H9 (cell line): ENCODE measurements around the gene IAH1. TPM values are rescaled to one million over a fixed set of nuclear protein-coding genes. Genes with fewer than 3 reads are reported as not detected.

Experiments used
- DNase-seq: peaks from one replicate; pipeline ENCODE4 v3.0.0-alpha.2; 2017
- H2AFZ ChIP-seq: one replicate; pipeline ENCODE4 v1.6.1; 2013; ENCODE audit warnings: mild to moderate bottlenecking, low read length, control low read depth, moderate library complexity
- H2AK5ac ChIP-seq: 2 replicates; pipeline ENCODE4 v1.6.1; 2013; ENCODE audit warnings: low read length, control low read depth, mixed read lengths; ENCODE audit not compliant: insufficient read length
- H2BK120ac ChIP-seq: one replicate; pipeline ENCODE4 v1.6.1; 2013; ENCODE audit warnings: low read depth, mild to moderate bottlenecking, low read length, control low read depth, inconsistent platforms; ENCODE audit not compliant: poor library complexity, severe bottlenecking
- H2BK12ac ChIP-seq: 2 replicates; pipeline ENCODE4 v1.6.1; 2013; ENCODE audit warnings: low read length, control low read depth, mixed read lengths, low read depth; ENCODE audit not compliant: insufficient read length
- H2BK15ac ChIP-seq: 2 replicates; pipeline ENCODE4 v1.6.1; 2013; ENCODE audit warnings: low read depth, low read length, control low read depth
- H2BK20ac ChIP-seq: one replicate; pipeline ENCODE4 v1.6.1; 2013; ENCODE audit warnings: low read depth, mild to moderate bottlenecking, low read length, control low read depth, inconsistent platforms; ENCODE audit not compliant: poor library complexity, severe bottlenecking
- H2BK5ac ChIP-seq: 2 replicates; pipeline ENCODE4 v1.6.1; 2013; ENCODE audit warnings: low read length, control low read depth, mixed read lengths; ENCODE audit not compliant: insufficient read length
- H3K14ac ChIP-seq: 2 replicates; pipeline ENCODE4 v1.6.1; 2013; ENCODE audit warnings: low read length, control low read depth; ENCODE audit not compliant: insufficient read depth
- H3K18ac ChIP-seq: 2 replicates; pipeline ENCODE4 v1.6.1; 2013; ENCODE audit warnings: low read depth, mild to moderate bottlenecking, mixed read lengths, low read length, control low read depth; ENCODE audit not compliant: insufficient read length
- H3K23ac ChIP-seq: 2 replicates; pipeline ENCODE4 v1.6.1; 2013; ENCODE audit warnings: low read length, control low read depth, mixed read lengths, low read depth; ENCODE audit not compliant: insufficient read length
- H3K23me2 ChIP-seq: 2 replicates; pipeline ENCODE4 v1.6.1; 2013; ENCODE audit warnings: low read depth, mild to moderate bottlenecking, mixed read lengths, low read length, control low read depth; ENCODE audit not compliant: insufficient read length, poor library complexity, severe bottlenecking
- H3K27ac ChIP-seq: 2 replicates; pipeline ENCODE4 v1.5.1; 2013; ENCODE audit warnings: low read length, control low read depth, mixed read lengths, low read depth; ENCODE audit not compliant: insufficient read length
- H3K27me3 ChIP-seq: 2 replicates; pipeline ENCODE4 v1.6.1; 2013; ENCODE audit warnings: low read length, control low read depth, inconsistent platforms; ENCODE audit not compliant: insufficient read depth
- H3K4ac ChIP-seq: 2 replicates; pipeline ENCODE4 v1.6.1; 2013; ENCODE audit warnings: low read depth, mild to moderate bottlenecking, control low read depth, inconsistent platforms, low read length, moderate library complexity
- H3K4me1 ChIP-seq: 2 replicates; pipeline ENCODE4 v1.6.1; 2013; ENCODE audit warnings: low read length, control low read depth, inconsistent platforms; ENCODE audit not compliant: insufficient read depth
- H3K4me2 ChIP-seq: 2 replicates; pipeline ENCODE4 v1.6.1; 2013; ENCODE audit warnings: low read length, control low read depth, mixed read lengths; ENCODE audit not compliant: insufficient read length, insufficient read depth
- H3K56ac ChIP-seq: 2 replicates; pipeline ENCODE4 v1.6.1; 2013; ENCODE audit warnings: low read depth, mild to moderate bottlenecking, mixed read lengths, low read length, control low read depth; ENCODE audit not compliant: insufficient read length
- H3K79me1 ChIP-seq: 2 replicates; pipeline ENCODE4 v1.6.1; 2013; ENCODE audit warnings: low read depth, mild to moderate bottlenecking, moderate library complexity, low read length, control low read depth, inconsistent platforms; ENCODE audit not compliant: insufficient read depth, poor library complexity, severe bottlenecking
- H3K79me2 ChIP-seq: 2 replicates; pipeline ENCODE4 v1.6.1; 2013; ENCODE audit warnings: low read length, control low read depth, inconsistent platforms; ENCODE audit not compliant: insufficient read depth
- H3K9ac ChIP-seq: 2 replicates; pipeline ENCODE4 v1.6.1; 2013; ENCODE audit warnings: low read length, control low read depth, mixed read lengths; ENCODE audit not compliant: insufficient read length; ENCODE audit errors: extremely low read depth
- H3K9me3 ChIP-seq: one replicate; pipeline ENCODE4 v1.6.1; 2013; ENCODE audit warnings: low read depth, low read length, inconsistent platforms; ENCODE audit not compliant: control insufficient read depth
- H3T11ph ChIP-seq: one replicate; pipeline ENCODE4 v1.6.1; 2013; ENCODE audit warnings: mild to moderate bottlenecking, low read length, control low read depth, inconsistent platforms
- H4K20me1 ChIP-seq: one replicate; pipeline ENCODE4 v1.6.1; 2013; ENCODE audit not compliant: control insufficient read depth, insufficient read length, insufficient read depth
- H4K5ac ChIP-seq: 2 replicates; pipeline ENCODE4 v1.6.1; 2013; ENCODE audit warnings: low read depth, mild to moderate bottlenecking, mixed read lengths, low read length, control low read depth; ENCODE audit not compliant: insufficient read length
- H4K8ac ChIP-seq: replicated peaks from 2 replicates; pipeline ENCODE4 v1.6.1; 2013; ENCODE audit warnings: low read length, control low read depth, mixed read lengths, low read depth; ENCODE audit not compliant: insufficient read length
- H4K91ac ChIP-seq: 2 replicates; pipeline ENCODE4 v1.6.1; 2013; ENCODE audit warnings: low read depth, mild to moderate bottlenecking, moderate library complexity, mixed read lengths, low read length, control low read depth; ENCODE audit not compliant: insufficient read length
- H3K27ac Mint-ChIP-seq, 3 experiments: 2 replicates in 2 of 3; 3 replicates in 1 of 3; pipeline ENCODE4 v1.8.0; 2020 to 2021; ENCODE audit warnings: mixed read lengths in 3 of 3, mild to moderate bottlenecking in 1 of 3, moderate library complexity in 1 of 3
- H3K27me3 Mint-ChIP-seq: 2 replicates; pipeline ENCODE4 v1.8.0; 2021; ENCODE audit warnings: low read depth, mild to moderate bottlenecking, moderate library complexity, mixed read lengths
- H3K36me3 Mint-ChIP-seq, 3 experiments: 2 replicates in 2 of 3; 3 replicates in 1 of 3; pipeline ENCODE4 v1.8.0; 2020 to 2021; ENCODE audit warnings: low read depth in 3 of 3, mixed read lengths in 3 of 3; ENCODE audit not compliant: insufficient read depth in 1 of 3
- H3K4me1 Mint-ChIP-seq, 2 experiments: 2 replicates each; pipeline ENCODE4 v1.8.0; 2020; ENCODE audit warnings: mixed read lengths in 2 of 2
- H3K4me3 Mint-ChIP-seq, 2 experiments: 2 replicates in 1 of 2; 3 replicates in 1 of 2; pipeline ENCODE4 v1.8.0; 2020 to 2021; ENCODE audit warnings: mild to moderate bottlenecking in 2 of 2, mixed read lengths in 2 of 2, moderate library complexity in 1 of 2
- H3K9me3 Mint-ChIP-seq, 2 experiments: 2 replicates in 1 of 2; 3 replicates in 1 of 2; pipeline ENCODE4 v1.8.0; 2020; ENCODE audit warnings: mild to moderate bottlenecking in 2 of 2, mixed read lengths in 2 of 2, moderate library complexity in 1 of 2
- WGBS: extraction: QIAGEN DNeasy Blood & Tissue Kit; methylation state at CpG from one replicate; pipeline ENCODE4 v1.1.7; 2013; ENCODE audit warnings: missing lambda C conversion rate, low lambda C conversion rate, mixed read lengths; ENCODE audit not compliant: insufficient read length; ENCODE audit errors: extremely low coverage; 5-methylcytosine and 5-hydroxymethylcytosine counted together
- total RNA-seq: library from RNA; stranded (reverse); gene quantifications from 2 replicates; pipeline ENCODE4 v1.2.1, GENCODE V29; 2021
- TF ChIP-seq, protein P1 (sequence below): fragments of 200-600 bp; sonication (generic); conservative IDR thresholded peaks from 3 replicates; pipeline ENCODE4 v1.8.0; 2021; ENCODE audit warnings: antibody characterized with exemption, mild to moderate bottlenecking

IAH1 gene
- total RNA-seq, 1 experiment from 2014 or later: 25.6 TPM

GRCh38 chr2:9441556-9441955 is 32.8 kb upstream of the IAH1 start:
- no peak overlapping the region for H3K14ac ChIP-seq
- H2AK5ac ChIP-seq: no peak overlapping the region
- no peak overlapping the region for H3K4ac ChIP-seq
- WGBS: no CpG with 5 or more reads among the region's 3 CpGs
- no peak overlapping the region for H3K27ac ChIP-seq
- no peak overlapping the region for H3K4me3 Mint-ChIP-seq
- no peak overlapping the region for H3K27ac Mint-ChIP-seq
- no peak for DNase-seq
- H3T11ph ChIP-seq: no peak overlapping the region
- no peaks in the 10 kb centered on the region for H3K9me3 Mint-ChIP-seq
- H3K23me2 ChIP-seq: no peaks in the 10 kb centered on the region
- no peaks in the 10 kb centered on the region for H4K20me1 ChIP-seq
- peaks cover 38 to 75% (median 70%) of the 10 kb centered on the region in 3 experiments; a peak in 6 of 7 replicates for H3K36me3 Mint-ChIP-seq
- no peaks in the 10 kb centered on the region for H3K79me1 ChIP-seq
- H3K56ac ChIP-seq: no peak overlapping the region
- no peaks in the 10 kb centered on the region for H3K27me3 Mint-ChIP-seq
- H2BK15ac ChIP-seq: no peak overlapping the region
- no peaks in the 10 kb centered on the region for H3K27me3 ChIP-seq
- no peak overlapping the region for H4K8ac ChIP-seq
- no peak overlapping the region for H2BK12ac ChIP-seq
- TF ChIP-seq, protein P1, sequence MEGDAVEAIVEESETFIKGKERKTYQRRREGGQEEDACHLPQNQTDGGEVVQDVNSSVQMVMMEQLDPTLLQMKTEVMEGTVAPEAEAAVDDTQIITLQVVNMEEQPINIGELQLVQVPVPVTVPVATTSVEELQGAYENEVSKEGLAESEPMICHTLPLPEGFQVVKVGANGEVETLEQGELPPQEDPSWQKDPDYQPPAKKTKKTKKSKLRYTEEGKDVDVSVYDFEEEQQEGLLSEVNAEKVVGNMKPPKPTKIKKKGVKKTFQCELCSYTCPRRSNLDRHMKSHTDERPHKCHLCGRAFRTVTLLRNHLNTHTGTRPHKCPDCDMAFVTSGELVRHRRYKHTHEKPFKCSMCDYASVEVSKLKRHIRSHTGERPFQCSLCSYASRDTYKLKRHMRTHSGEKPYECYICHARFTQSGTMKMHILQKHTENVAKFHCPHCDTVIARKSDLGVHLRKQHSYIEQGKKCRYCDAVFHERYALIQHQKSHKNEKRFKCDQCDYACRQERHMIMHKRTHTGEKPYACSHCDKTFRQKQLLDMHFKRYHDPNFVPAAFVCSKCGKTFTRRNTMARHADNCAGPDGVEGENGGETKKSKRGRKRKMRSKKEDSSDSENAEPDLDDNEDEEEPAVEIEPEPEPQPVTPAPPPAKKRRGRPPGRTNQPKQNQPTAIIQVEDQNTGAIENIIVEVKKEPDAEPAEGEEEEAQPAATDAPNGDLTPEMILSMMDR: no peak
- no peaks in the 10 kb centered on the region for H3K79me2 ChIP-seq
- H2BK5ac ChIP-seq: no peak overlapping the region
- H3K9me3 ChIP-seq: no peaks in the 10 kb centered on the region
- no peaks in the 10 kb centered on the region for H3K4me1 Mint-ChIP-seq
- H3K18ac ChIP-seq: no peak overlapping the region
- no peak overlapping the region for H2BK20ac ChIP-seq
- no peak overlapping the region for H3K9ac ChIP-seq
- H4K91ac ChIP-seq: no peak overlapping the region
- H3K23ac ChIP-seq: no peak overlapping the region
- H2AFZ ChIP-seq: no peak overlapping the region
- H3K4me2 ChIP-seq: no peak overlapping the region
- no peaks in the 10 kb centered on the region for H3K4me1 ChIP-seq
- H2BK120ac ChIP-seq: no peak overlapping the region
- H4K5ac ChIP-seq: no peak overlapping the region
